Caco-2 (cell line): ENCODE data around the gene BPIFB2. TPM values are rescaled to one million over a fixed set of nuclear protein-coding genes. Genes with fewer than 3 reads are reported as not detected.

ENCODE experiments used
- BruUV-seq: library from RNA; stranded (reverse); fragments of 400-500 nt; replicated peaks from 2 replicates; lab custom pipeline; 2021; lab: Mats Ljungman, UMichigan
- CTCF ChIA-PET: fragments of 300-600 bp; sonication (Branson Sonifier 250); formaldehyde crosslinking; loops from one replicate; lab custom pipeline; 2022; ENCODE audit warnings: antibody characterized with exemption; lab: Charles Lee
- POLR2A ChIA-PET: fragments of 300-600 bp; sonication (Branson Sonifier 250); formaldehyde crosslinking; loops from one replicate; lab custom pipeline; 2022; ENCODE audit warnings: antibody characterized with exemption; lab: Charles Lee
- DNase-seq, 2 experiments: peaks; one replicate each; pipeline versions ENCODE4 v3.0.0 to v3.0.0-alpha.2; 2020 to 2022
- H3K27me3 ChIP-seq: replicated peaks from 2 replicates; pipeline ENCODE4 v1.6.0; 2011; ENCODE audit warnings: low read length; ENCODE audit not compliant: control insufficient read depth, insufficient read depth
- H3K36me3 ChIP-seq: 2 replicates; pipeline ENCODE4 v1.5.1; 2011; ENCODE audit warnings: low read length; ENCODE audit not compliant: control insufficient read depth, insufficient read depth
- H3K4me1 ChIP-seq: fragments of 250-450 bp; sonication (Bioruptor Pico); 2 replicates; pipeline ENCODE4 v1.5.1; 2020; ENCODE audit warnings: mild to moderate bottlenecking
- H3K4me3 ChIP-seq: 2 replicates; pipeline ENCODE4 v1.5.1; 2011; ENCODE audit warnings: low read depth, mild to moderate bottlenecking, control low read depth, low read length
- H3K9me3 ChIP-seq: fragments of 250-450 bp; sonication (Bioruptor Pico); 2 replicates; pipeline ENCODE4 v1.5.1; 2020; ENCODE audit warnings: mild to moderate bottlenecking, moderate library complexity
- H3K27ac Mint-ChIP-seq: one replicate; pipeline ENCODE4 v1.8.0; 2022; ENCODE audit warnings: mixed read lengths; ENCODE audit not compliant: unreplicated experiment
- H3K27me3 Mint-ChIP-seq: one replicate; pipeline ENCODE4 v1.8.0; 2022; ENCODE audit warnings: mixed read lengths; ENCODE audit not compliant: insufficient read depth, unreplicated experiment
- H3K36me3 Mint-ChIP-seq: one replicate; pipeline ENCODE4 v1.8.0; 2022; ENCODE audit warnings: mild to moderate bottlenecking, mixed read lengths; ENCODE audit not compliant: insufficient read depth, unreplicated experiment
- H3K4me1 Mint-ChIP-seq: one replicate; pipeline ENCODE4 v1.8.0; 2022; ENCODE audit warnings: low read depth, mixed read lengths; ENCODE audit not compliant: unreplicated experiment
- H3K4me3 Mint-ChIP-seq: one replicate; pipeline ENCODE4 v1.8.0; 2022; ENCODE audit warnings: mild to moderate bottlenecking, moderate library complexity, mixed read lengths; ENCODE audit not compliant: unreplicated experiment
- H3K9me3 Mint-ChIP-seq: one replicate; pipeline ENCODE4 v1.8.0; 2022; ENCODE audit warnings: mixed read lengths; ENCODE audit not compliant: unreplicated experiment
- intact Hi-C: fragments of 100-400 bp; cut with micrococcal nuclease; formaldehyde crosslinking; loops from one replicate; pipeline ENCODE4 v1.10.0; 2022; ENCODE audit not compliant: unreplicated experiment
- total RNA-seq: library from RNA; stranded (reverse); gene quantifications from 2 replicates; pipeline ENCODE4 v1.2.3, GENCODE V29; 2022
- TF ChIP-seq, protein P1 (sequence below), 2 experiments: fragments of 200-600 bp in 1 of 2; IDR thresholded peaks; 1 replicate in 1 of 2; 2 replicates in 1 of 2; pipeline versions ENCODE4 v1.5.1 to v1.8.0; 2011 to 2022; ENCODE audit warnings: antibody characterized with exemption in 1 of 2, control low read depth in 1 of 2, inconsistent platforms in 1 of 2, low read depth in 1 of 2, low read length in 1 of 2, mild to moderate bottlenecking in 1 of 2, moderate library complexity in 1 of 2; ENCODE audit not compliant: insufficient read depth in 1 of 2, severe bottlenecking in 1 of 2, unreplicated experiment in 1 of 2

Gene BPIFB2
- total RNA-seq, 1 experiment from 2014 or later, result not detected

DNA sequence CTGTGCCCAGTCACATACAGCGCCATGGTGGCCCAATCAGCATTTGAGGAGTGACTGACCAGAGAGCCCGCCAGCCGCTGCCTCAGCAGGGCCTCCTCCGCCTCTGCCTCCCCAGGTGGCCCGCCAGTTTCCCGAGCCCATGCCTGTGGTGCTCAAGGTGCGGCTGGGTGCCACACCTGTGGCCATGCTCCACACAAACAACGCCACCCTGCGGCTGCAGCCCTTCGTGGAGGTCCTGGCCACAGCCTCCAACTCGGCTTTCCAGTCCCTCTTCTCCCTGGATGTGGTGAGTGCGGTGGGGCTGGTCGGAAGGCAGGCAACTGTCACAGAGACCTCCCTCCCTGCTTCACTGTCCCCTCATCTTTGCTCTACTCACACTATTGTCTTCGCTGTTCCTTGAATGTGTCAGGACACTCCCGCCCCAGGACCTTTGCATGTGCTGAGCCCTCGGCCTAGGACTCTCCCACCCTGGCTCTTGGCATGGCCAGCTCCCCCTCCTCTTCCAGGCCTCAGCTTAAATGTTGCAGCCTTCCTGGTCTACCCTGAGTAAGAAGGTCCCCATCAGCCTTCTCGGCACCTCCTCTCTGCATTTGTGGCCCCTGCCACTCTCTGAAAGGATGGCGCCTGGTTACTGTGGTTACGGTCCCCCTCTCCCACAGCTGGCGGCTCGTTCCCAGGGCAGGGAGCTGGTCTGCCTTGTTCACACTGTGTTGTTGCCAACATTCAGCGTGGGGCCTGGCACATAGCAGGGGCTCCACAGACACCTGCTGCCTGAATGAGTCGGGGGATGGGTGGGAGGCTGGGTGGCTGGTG lies 12.2 kb downstream of the BPIFB2 start:
- BruUV-seq, result no TSS peak

DNA sequence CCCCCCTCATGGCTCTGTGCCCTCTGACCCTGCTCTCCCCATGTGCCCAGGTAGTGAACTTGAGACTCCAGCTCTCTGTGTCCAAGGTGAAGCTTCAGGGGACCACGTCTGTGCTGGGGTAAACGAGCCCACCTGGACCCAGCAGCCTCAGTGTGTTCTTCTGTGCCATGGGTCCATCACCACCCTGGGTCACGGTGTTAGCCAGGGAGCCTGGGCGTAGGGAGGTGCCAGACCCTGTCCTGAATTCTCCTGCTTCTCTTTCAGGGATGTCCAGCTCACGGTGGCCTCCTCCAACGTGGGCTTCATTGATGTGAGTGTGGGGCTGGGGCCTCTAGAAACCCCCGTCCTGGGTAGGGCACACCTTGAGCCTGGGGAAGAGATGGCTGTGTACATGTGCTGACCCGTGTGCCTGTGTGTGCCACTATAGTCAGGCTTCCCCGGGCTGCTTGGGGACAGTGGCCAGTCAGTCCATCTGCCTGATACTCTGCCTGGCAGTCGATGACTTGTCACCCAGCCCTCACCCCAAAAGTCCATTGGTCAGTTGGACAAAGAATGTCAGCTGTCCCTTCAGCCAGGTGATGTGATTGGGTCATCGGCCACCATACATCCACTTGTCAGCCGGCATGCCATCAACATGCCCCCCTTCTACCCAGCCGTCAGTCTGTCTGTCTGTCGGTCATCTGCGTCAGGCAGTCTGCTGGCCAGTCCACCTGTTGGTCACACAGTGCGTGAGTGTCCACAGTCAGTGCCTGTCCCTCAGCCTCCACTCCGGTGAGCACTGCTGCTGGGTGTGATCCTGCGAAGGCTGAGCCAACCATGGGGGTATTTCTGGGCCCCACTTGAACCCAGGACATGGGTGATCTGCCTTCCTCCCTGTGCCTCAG lies 13.0 kb downstream of the BPIFB2 start:
- Mint-ChIP-seq H3K36me3 (no peaks in the 10 kb centered on the region), H3K4me3 (no peak overlapping the region), H3K27ac (no peak overlapping the region), H3K9me3 (no peaks in the 10 kb centered on the region), H3K4me1 (no peaks in the 10 kb centered on the region), H3K27me3 (peaks cover 23% of the 10 kb centered on the region)
- Histone ChIP-seq H3K9me3 (no peaks in the 10 kb centered on the region), H3K36me3 (no peaks in the 10 kb centered on the region), H3K4me3 (no peak overlapping the region), H3K27me3 (peaks cover 4% of the 10 kb centered on the region), H3K4me1 (no peaks in the 10 kb centered on the region)
- DNase-seq, result no peak
- ChIA-PET CTCF (interaction anchor here (0.6 kb wide), 1 partner anchor 111 kb away, joined by 3 read pairs; no protein-coding TSS in a partner anchor), POLR2A (no interaction called here)
- TF ChIP-seq, protein P1, sequence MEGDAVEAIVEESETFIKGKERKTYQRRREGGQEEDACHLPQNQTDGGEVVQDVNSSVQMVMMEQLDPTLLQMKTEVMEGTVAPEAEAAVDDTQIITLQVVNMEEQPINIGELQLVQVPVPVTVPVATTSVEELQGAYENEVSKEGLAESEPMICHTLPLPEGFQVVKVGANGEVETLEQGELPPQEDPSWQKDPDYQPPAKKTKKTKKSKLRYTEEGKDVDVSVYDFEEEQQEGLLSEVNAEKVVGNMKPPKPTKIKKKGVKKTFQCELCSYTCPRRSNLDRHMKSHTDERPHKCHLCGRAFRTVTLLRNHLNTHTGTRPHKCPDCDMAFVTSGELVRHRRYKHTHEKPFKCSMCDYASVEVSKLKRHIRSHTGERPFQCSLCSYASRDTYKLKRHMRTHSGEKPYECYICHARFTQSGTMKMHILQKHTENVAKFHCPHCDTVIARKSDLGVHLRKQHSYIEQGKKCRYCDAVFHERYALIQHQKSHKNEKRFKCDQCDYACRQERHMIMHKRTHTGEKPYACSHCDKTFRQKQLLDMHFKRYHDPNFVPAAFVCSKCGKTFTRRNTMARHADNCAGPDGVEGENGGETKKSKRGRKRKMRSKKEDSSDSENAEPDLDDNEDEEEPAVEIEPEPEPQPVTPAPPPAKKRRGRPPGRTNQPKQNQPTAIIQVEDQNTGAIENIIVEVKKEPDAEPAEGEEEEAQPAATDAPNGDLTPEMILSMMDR (IDR thresholded peaks at IDR 0.05; ENCODE audit: insufficient read depth in 1 of 2, low read depth in 1 of 2, low read length in 1 of 2, severe bottlenecking in 1 of 2, unreplicated experiment in 1 of 2), result no peak
- intact Hi-C loops, result no loop called here
- BruUV-seq, result no TSS peak

More for the DNA sequence above, 12.2 kb downstream of the BPIFB2 start:
- H3K4me1 Mint-ChIP-seq, result no peaks in the 10 kb centered on the region
- TF ChIP-seq, protein P1 (IDR thresholded peaks at IDR 0.05; ENCODE audit: insufficient read depth in 1 of 2, low read depth in 1 of 2, low read length in 1 of 2, severe bottlenecking in 1 of 2, unreplicated experiment in 1 of 2), result no peak
- no peaks in the 10 kb centered on the region for H3K9me3 Mint-ChIP-seq
- no peak for DNase-seq
- intact Hi-C loops, result no loop called here
- peaks cover 4% of the 10 kb centered on the region for H3K27me3 ChIP-seq
- no peaks in the 10 kb centered on the region for H3K4me1 ChIP-seq
- H3K27me3 Mint-ChIP-seq, result peaks cover 30% of the 10 kb centered on the region
- no peak overlapping the region for H3K4me3 Mint-ChIP-seq
- no peak overlapping the region for H3K4me3 ChIP-seq
- H3K27ac Mint-ChIP-seq, result no peak overlapping the region
- H3K9me3 ChIP-seq, result no peaks in the 10 kb centered on the region
- ChIA-PET CTCF (interaction anchor here (0.6 kb wide), 1 partner anchor 111 kb away, joined by 3 read pairs; no protein-coding TSS in a partner anchor), POLR2A (no interaction called here)
- no peaks in the 10 kb centered on the region for H3K36me3 Mint-ChIP-seq
- H3K36me3 ChIP-seq, result no peaks in the 10 kb centered on the region

DNA sequence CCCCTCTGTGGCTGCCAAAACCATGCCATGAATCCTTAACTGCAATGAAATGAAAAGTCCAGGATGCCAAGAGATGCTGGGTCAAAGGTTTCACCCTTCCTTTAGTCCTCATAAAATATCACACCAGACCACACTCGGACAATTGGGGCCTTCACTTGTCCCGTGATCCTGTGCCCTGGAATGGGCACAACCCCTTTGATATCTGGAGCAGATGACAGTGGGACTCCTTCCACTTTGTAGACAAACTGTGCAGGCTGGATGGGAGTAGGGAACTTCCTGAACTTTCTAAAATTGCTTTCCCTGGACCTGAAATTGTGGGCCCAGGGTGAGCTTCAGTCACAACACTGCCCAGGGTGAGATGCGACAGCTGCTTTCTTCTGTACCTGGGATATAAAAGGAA lies 14.4 kb downstream of the BPIFB2 start:
- no peaks in the 10 kb centered on the region for H3K9me3 Mint-ChIP-seq
- no peaks in the 10 kb centered on the region for H3K36me3 ChIP-seq
- H3K27me3 ChIP-seq, result peaks cover 2% of the 10 kb centered on the region
- H3K27me3 Mint-ChIP-seq, result peaks cover 13% of the 10 kb centered on the region
- CTCF ChIA-PET, result no interaction called here
- BruUV-seq, result no TSS peak
- H3K36me3 Mint-ChIP-seq, result no peaks in the 10 kb centered on the region
- H3K4me3 ChIP-seq, result no peak overlapping the region
- intact Hi-C loops, result no loop called here
- no peak overlapping the region for H3K4me3 Mint-ChIP-seq
- H3K9me3 ChIP-seq, result no peaks in the 10 kb centered on the region
- no peak overlapping the region for H3K27ac Mint-ChIP-seq
- H3K4me1 Mint-ChIP-seq, result no peaks in the 10 kb centered on the region
- DNase-seq, result no peak
- POLR2A ChIA-PET, result no interaction called here
- H3K4me1 ChIP-seq, result no peaks in the 10 kb centered on the region
- TF ChIP-seq, protein P1 (IDR thresholded peaks at IDR 0.05; ENCODE audit: insufficient read depth in 1 of 2, low read depth in 1 of 2, low read length in 1 of 2, severe bottlenecking in 1 of 2, unreplicated experiment in 1 of 2), result no peak
